Mammary epithelial cell (primary cell): ENCODE results near the gene LRMDA.

Source experiments
- CTCF ChIP-seq, 2 donors: IDR thresholded peaks in 1 of 2; conservative IDR thresholded peaks in 1 of 2; 2 replicates each; pipeline ENCODE4 v1.5.1; 2011 to 2012; ENCODE audit warnings: inconsistent platforms in 2 of 2, low read length in 2 of 2, mild to moderate bottlenecking in 2 of 2, control low read depth in 1 of 2, low read depth in 1 of 2; ENCODE audit not compliant: insufficient read depth in 1 of 2; ENCODE audit errors: extremely low read depth in 1 of 2
- EZH2 ChIP-seq: IDR thresholded peaks from 2 replicates; pipeline ENCODE4 v1.6.1; 2012; ENCODE audit warnings: low read length, inconsistent platforms, borderline replicate concordance

GRCh38 chr10:76428551-76429367 lies 997.3 kb downstream of the LRMDA start:
- TF ChIP-seq CTCF (conservative IDR thresholded peaks at IDR 0.05 in 1 of 2, IDR thresholded peaks at IDR 0.05 in 1 of 2; ENCODE audit: extremely low read depth in 1 of 2, insufficient read depth in 1 of 2, low read depth in 1 of 2, low read length in 2 of 2) (no peak), EZH2 (no peak)
